NCI-H146 (cell line): ENCODE data around the gene ASB12.
"Not testable (repeated sequence)": the region's sequence is repeated elsewhere in the genome, so short reads cannot be mapped to it uniquely, and the experiment has no call there.

Experiments used
- DNase-seq: peaks from one replicate; lab custom pipeline; 2025; lab: John Stamatoyannopoulos, UW

Gene ASB12

DNA sequence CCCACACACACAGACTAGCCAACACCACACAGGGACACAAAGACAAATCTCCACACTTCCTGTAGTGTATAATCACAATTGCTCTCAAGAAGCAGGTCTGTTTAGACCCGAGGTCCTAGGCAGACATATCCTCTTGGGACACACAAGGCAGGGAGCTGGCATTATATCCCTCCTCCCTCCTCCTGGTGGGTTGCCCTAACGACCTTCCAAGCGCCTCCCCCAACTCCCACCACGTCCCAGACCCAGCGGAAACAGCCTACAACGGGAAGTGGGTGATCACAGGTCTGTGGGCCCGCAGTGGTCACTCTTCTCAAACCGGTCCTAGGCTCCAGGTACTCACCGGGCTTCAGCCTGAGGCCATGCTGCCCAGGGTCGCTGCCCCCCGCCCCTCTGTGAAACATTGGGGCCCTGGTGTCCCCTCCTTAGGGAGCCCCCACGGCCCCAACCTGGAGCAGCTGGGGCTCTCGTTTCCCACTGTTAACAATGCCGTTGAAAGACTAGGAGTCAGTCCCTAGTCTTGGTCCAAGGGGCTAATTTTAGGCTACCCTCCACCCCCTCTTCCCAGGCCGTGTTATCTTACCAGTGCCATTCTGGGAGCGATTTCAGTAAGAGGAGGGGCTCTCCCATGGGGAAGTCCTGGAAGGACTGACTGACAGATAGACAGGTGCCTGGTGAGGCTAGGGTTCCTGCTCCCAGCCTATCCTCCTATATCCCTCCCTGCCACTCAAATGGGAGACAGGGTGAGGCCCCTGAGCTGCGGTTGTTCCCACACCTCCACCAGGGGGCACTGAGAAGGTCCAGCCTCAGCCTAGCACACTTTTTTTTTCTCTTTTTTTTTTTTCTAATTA is at the start of gene ASB12:
ASB12 (minus strand) TSS at position 485 of the 848 bp plus-strand sequence. CDS start 4,957 bp downstream, outside the sequence.
- DNase-seq = no peak

- no peak for DNase-seq
Observed at GRCh38 chrX:64265265-64265664, 34.9 kb upstream of the ASB12 start.

- no peak for DNase-seq
Observed at GRCh38 chrX:64229154-64229553, 1.3 kb downstream of the ASB12 start.

- no peak for DNase-seq
Observed at GRCh38 chrX:64218023-64218422, 12.4 kb downstream of the ASB12 start.

- not testable (repeated sequence) for DNase-seq
Observed at GRCh38 chrX:64213989-64214388, 16.4 kb downstream of the ASB12 start.

DNA sequence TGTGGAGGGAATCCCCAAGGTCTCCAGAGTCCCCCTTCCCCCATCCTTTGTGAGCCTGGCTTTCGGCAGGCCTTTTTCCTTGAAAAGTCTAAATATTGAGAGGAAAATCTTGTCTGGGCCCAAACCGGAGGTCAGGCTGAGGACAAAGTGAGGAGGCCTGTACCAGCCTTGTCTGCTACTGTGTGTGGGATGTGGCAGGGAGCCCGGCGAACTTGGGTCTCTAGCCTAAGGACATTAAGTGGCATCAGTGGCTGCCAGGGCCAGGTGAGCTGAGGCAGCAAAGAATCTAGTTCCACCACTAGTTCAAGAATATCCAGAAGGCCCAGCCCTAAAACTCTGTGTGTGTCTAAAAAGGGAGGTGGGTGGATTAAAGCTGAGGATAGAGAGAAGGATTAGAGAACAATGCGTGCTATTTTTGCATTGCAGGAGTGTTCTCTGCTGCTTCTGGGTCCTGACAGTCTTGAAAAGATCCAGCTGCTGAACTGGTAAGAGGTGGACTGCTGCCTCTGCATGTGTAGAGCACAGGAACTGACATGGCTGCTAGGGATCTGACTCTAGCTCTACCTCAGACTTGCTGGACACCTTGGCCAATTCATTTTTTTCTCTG is 23.7 kb downstream of the ASB12 start:
- DNase-seq = no peak

GRCh38 chrX:64205735-64206501 is 24.5 kb downstream of the ASB12 start:
- peak; percentile 95 for DNase-seq

DNA sequence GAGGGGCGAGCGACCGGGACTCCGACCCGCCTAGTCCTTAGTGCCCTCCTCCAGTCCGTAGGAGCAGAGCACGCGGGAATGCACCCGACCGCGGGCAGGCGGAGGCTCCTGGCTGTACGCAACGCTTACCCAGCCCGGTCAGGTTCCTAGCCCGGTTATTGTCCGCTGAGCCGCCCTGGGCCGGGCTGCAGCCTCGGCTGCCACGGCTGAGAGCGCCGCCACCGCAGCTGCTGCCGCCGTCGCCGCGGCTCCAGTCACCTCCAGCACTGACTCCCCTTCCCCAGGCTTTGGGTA is 25.0 kb downstream of the ASB12 start, which contains the start of gene AMER1:
AMER1 (minus strand) TSS at position 268 of the 294 bp plus-strand sequence. CDS start 12,422 bp downstream, outside the sequence.
- no peak for DNase-seq

DNA sequence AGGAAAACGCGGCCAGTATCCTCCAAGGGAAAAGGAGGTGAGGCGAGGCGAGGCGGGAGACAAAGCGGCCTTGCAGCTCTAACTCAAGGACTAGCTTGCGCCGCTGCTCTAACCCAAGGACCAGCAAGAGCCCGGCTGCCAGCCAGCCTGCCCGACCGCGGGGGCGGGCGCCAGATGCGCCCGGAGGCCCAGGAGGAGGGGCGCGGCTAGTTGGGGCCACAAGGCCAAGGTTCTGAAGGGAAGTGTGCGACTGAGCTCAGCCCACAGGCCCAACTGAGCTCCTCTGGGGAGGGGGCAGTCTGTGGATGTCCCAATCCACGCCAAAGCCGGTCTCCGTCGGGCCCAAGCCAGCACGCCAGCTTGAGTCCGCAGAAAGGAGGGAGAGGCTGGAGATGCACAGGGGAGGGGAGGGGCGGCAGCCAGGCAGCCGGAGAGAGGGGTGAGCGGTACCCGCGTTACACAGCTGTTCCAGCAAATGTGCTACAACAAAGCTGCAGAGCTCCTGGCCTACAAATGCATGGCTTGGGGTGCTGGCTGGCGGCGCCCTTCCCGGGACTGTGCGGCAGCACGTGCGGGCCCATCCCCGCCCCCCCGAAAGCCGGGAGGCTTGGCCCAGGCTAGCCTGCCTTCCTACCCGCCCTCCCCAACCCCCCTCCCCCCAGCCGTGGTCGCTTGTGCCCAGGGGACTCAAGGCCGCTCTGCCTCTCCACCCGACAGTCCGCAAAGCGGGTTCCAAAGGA is 25.5 kb downstream of the ASB12 start:
- peak; percentile 55 for DNase-seq

- DNase-seq = peak; percentile 8
Observed at GRCh38 chrX:64204252-64204651, 26.2 kb downstream of the ASB12 start.

- no peak for DNase-seq
Observed at GRCh38 chrX:64202808-64203325, 27.5 kb downstream of the ASB12 start.

GRCh38 chrX:64198036-64198435 is 32.4 kb downstream of the ASB12 start:
- DNase-seq = no peak

- DNase-seq = no peak
Observed at GRCh38 chrX:64196606-64197005, 33.8 kb downstream of the ASB12 start.

DNA sequence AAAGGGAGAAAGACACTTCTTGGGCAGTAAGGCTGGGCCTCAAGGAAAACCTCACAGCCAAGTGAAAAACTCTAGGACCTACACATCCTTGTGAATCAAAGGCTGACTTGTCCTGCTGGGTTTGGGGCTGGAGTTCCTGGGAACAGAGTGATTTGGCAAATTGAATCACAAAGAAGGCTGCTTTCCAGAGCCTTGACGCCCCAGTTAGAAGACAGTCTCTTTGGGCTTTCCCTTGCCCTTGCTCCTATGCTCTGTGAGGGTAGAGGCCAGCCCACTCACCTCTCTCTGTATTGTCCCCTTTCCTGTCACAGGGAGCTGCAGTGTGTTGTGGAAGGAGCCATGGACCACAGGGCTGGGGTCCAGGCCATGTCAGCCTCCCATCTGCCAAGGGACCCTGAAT is 34.5 kb downstream of the ASB12 start:
- no peak for DNase-seq

DNA sequence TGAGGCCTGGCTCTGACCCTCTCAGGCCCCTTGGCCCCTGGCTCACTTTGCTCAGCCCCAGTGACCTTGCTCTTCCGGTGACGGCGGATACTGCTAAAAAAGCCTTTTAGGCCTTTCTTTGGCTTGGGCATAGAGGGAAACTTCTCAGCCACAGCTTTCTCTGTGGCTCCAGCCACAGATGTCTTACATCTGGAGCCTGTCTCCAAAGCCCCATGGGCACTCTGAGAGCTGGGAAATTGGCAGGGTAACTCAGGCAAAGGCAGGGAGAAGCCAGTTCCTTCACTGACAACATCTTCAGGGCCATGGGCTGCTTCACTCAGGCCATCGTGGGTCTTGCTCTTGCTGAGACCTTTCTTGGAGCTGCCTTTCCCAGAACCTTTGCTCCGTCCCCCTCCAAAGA is 37.7 kb downstream of the ASB12 start:
- DNase-seq = no peak

GRCh38 chrX:64192040-64192439 is 38.4 kb downstream of the ASB12 start:
- no peak for DNase-seq

- no peak for DNase-seq
Observed at GRCh38 chrX:64191281-64192010, 39.0 kb downstream of the ASB12 start.

GRCh38 chrX:64190136-64190740 is 40.2 kb downstream of the ASB12 start:
- DNase-seq = no peak

GRCh38 chrX:64188901-64189300 is 41.5 kb downstream of the ASB12 start:
- DNase-seq = no peak

DNA sequence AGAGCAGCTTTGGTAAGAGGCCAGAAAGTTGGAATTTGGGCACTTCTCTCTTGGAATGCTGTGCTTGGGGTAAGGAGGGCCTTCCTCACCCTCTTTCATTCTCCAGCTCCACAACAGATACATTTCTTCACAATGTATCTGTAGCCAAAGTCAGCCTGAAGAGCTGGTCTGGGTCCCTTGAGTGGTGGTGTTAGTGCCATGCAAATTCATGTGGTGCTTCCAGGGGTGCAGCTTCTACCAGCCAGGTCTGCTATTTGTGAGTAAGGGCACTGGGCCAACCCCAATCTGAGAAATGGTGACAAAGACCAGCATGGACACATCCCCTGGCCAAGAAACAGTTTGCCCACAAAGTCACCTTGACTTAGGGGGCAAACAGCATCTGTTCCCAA is 42.7 kb downstream of the ASB12 start:
- DNase-seq = no peak
